Measurements from ENCODE around the gene HSD3B7. TPM values are rescaled to one million over a fixed set of nuclear protein-coding genes. Genes with fewer than 3 reads are reported as not detected.
"Not testable (repeated sequence)": the region's sequence is repeated elsewhere in the genome, so short reads cannot be mapped to it uniquely, and the experiment has no call there.

HSD3B7 gene
- total RNA-seq, 2 donors from 2014 or later = 19.0 to 20.9 TPM

DNA sequence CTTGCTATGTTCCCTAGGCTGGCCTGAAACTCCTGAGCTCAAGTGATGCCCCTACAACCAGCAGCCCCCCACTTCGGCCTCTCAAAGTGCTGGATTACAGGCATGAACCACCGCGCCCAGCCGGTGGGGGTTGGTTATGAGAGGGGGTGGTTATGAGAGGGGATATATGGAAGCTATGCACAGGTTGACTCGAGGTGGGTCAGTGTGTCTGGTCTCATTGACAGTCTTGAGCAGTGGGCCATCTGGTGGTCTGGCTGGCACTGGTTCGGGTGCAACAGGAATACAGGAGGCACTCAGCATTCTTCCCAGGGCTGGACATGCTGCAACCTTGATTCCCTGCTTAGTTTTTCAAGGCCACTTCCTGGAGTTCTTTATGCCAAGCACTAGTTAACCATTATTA lies 31.0 kb downstream of the HSD3B7 start:
- intact Hi-C loops (cut with DNase I) = no loop called here
- Histone ChIP-seq H3K4me1 (no peaks in the 10 kb centered on the region), H3K27me3 (peaks cover 6% of the 10 kb centered on the region), H3K27ac (no peak overlapping the region), H3K36me3 (no peaks in the 10 kb centered on the region), H3K9ac (ENCODE audit: low read depth in 2 of 2, low read length in 2 of 2) (no peak overlapping the region), H3K9me3 (no peaks in the 10 kb centered on the region), H3K4me3 (no peak overlapping the region)
- TF ChIP-seq, protein P1, sequence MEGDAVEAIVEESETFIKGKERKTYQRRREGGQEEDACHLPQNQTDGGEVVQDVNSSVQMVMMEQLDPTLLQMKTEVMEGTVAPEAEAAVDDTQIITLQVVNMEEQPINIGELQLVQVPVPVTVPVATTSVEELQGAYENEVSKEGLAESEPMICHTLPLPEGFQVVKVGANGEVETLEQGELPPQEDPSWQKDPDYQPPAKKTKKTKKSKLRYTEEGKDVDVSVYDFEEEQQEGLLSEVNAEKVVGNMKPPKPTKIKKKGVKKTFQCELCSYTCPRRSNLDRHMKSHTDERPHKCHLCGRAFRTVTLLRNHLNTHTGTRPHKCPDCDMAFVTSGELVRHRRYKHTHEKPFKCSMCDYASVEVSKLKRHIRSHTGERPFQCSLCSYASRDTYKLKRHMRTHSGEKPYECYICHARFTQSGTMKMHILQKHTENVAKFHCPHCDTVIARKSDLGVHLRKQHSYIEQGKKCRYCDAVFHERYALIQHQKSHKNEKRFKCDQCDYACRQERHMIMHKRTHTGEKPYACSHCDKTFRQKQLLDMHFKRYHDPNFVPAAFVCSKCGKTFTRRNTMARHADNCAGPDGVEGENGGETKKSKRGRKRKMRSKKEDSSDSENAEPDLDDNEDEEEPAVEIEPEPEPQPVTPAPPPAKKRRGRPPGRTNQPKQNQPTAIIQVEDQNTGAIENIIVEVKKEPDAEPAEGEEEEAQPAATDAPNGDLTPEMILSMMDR (IDR thresholded peaks at IDR 0.05) = no peak
- DNase-seq = no peak

DNA sequence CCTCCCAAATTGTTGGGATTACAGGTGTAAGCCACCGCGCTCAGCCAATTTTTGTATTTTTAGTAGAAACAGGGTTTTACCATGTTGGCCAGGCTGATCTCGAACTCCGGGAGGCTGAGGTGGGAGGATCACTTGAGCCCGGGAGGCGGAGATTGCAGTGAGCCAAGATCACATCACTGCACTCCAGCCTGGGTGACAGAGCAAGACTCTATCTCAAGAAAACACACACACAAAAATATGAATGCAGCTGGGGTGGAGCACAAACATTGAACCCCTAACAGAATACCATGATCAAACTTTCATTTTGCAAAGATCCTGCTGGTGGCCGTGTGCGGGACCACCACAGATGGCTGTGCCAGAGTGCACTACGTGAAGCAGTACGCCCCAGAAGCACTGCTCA lies 32.7 kb downstream of the HSD3B7 start:
- intact Hi-C loops (cut with DNase I) = not testable (repeated sequence)

DNA sequence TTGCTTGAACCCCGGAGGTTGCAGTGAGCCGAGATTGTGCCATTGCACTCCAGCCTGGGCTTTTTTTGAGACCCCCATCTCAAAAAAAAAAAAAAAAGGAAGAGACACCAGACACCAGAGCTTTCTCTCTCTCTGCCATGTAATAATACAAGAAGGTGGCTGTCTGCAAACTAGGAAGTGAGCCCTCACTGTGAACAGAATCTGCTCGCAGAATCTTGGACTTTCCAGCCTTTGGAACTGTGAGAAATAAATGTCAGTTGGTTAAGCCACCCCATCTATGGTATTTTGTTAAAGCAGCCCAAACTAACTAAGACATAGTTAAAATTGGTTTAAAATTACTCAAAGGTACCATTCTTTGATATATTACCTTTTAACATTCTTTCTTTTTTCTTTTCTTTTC lies 35.5 kb downstream of the HSD3B7 start:
- H3K9me3 ChIP-seq = no peaks in the 10 kb centered on the region
- TF ChIP-seq, protein P1 (IDR thresholded peaks at IDR 0.05) = no peak
- DNase-seq = no peak
- no peak overlapping the region for H3K4me3 ChIP-seq
- intact Hi-C loops (cut with DNase I) = no loop called here
- no peaks in the 10 kb centered on the region for H3K27me3 ChIP-seq
- no peak overlapping the region for H3K9ac ChIP-seq (ENCODE audit: low read depth in 2 of 2, low read length in 2 of 2)
- no peaks in the 10 kb centered on the region for H3K4me1 ChIP-seq
- no peak overlapping the region for H3K27ac ChIP-seq
- H3K36me3 ChIP-seq = no peaks in the 10 kb centered on the region

More for the DNA sequence above, 32.7 kb downstream of the HSD3B7 start:
- not testable (repeated sequence) for H3K36me3 ChIP-seq; DNase-seq; H3K4me1 ChIP-seq; H3K27ac ChIP-seq; H3K9ac ChIP-seq (ENCODE audit: low read depth in 2 of 2, low read length in 2 of 2); H3K9me3 ChIP-seq; H3K27me3 ChIP-seq; H3K4me3 ChIP-seq

DNA sequence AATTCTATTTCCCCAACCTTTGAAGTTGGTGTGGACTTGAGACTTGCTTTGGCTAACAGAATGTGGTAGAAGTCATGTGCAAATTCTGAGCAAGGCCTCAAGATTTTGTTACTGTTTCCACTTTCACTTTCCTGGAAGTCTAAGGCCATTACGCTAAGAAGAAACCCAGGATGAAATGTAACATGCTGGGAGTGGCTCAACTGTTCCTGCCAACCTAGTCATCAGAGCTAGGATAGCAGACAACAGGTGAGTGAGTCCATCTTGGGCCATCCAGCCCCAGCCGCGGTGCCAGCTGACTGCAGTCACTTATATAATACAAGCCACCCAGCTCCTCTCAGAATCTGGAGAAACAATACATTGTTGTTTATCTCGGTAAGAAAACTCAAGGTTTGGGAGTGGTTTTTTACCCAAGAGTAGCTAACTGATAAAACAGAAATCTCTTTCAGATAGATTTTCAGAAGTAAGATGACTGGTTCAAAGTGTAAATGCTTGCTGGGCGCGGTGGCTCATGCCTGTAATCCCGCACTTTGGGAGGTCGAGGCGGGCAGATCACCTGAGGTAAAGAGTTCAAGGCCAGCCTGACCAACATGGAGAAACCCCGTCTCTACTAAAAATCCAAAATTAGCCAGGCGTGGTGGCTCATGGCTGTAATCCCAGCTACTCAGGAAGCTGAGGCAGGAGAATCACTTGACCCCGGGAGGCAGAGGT lies 37.7 kb downstream of the HSD3B7 start:
- Histone ChIP-seq H3K9me3 (no peaks in the 10 kb centered on the region), H3K4me1 (no peaks in the 10 kb centered on the region), H3K9ac (ENCODE audit: low read depth in 2 of 2, low read length in 2 of 2) (no peak overlapping the region), H3K27me3 (no peaks in the 10 kb centered on the region), H3K4me3 (no peak overlapping the region), H3K27ac (no peak overlapping the region), H3K36me3 (no peaks in the 10 kb centered on the region)
- no peak for DNase-seq
- intact Hi-C loops (cut with DNase I) = no loop called here
- TF ChIP-seq, protein P1 (IDR thresholded peaks at IDR 0.05) = no peak

DNA sequence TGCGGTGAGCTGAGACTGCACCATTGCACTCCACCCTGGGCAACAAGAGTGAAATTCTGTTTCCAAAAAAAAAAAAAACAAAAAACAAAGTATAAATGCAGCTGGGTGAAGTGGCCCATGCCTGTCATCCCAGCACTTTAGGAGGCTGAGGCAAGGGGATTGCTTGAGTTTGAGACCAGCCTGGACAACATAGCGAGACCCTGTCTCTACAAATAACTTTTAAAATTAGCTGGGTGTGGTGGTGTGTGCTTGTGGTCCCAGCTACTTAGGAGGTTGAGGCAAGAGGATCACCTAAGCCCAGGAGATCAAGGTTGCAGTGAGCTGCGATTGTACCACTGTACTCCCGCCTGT lies 38.2 kb downstream of the HSD3B7 start:
- TF ChIP-seq, protein P1 (IDR thresholded peaks at IDR 0.05) = no peak
- DNase-seq = no peak
- Histone ChIP-seq H3K36me3 (no peaks in the 10 kb centered on the region), H3K9ac (ENCODE audit: low read depth in 2 of 2, low read length in 2 of 2) (no peak overlapping the region), H3K9me3 (no peaks in the 10 kb centered on the region), H3K27me3 (no peaks in the 10 kb centered on the region), H3K4me1 (no peaks in the 10 kb centered on the region), H3K4me3 (no peak overlapping the region), H3K27ac (no peak overlapping the region)
- intact Hi-C loops (cut with DNase I) = no loop called here

DNA sequence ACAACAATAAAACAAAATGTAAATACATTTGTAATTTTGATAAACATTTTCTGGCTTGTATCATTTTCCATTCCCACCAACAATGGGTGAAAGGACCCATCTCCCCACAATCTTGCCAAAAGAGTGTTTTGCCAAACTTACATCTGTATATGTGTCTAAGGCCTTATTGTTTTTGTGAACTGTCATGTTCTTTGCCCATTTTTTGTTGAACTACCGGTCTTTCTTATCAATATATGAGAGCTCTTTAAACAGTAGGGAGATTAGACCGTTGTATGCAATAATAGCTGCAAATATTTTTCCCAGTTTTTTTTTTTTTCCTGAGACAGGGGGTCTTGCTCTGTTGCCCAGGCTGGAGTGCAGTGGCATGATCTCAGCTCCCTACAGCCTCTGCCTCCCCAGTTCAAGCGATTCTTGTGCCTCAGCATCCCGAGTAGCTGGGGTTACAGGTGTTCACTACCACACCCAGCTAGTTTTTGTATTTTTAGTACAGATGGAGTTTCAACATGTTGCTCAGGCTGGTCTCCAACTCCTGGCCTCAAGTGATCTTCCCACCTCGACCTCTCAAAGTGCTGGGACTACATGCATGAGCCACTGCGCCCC lies 38.7 kb downstream of the HSD3B7 start:
- DNase-seq = no peak
- H3K4me3 ChIP-seq = no peak overlapping the region
- intact Hi-C loops (cut with DNase I) = no loop called here
- no peak overlapping the region for H3K9ac ChIP-seq (ENCODE audit: low read depth in 2 of 2, low read length in 2 of 2)
- no peaks in the 10 kb centered on the region for H3K27me3 ChIP-seq
- TF ChIP-seq, protein P1 (IDR thresholded peaks at IDR 0.05) = no peak
- H3K36me3 ChIP-seq = no peaks in the 10 kb centered on the region
- no peaks in the 10 kb centered on the region for H3K4me1 ChIP-seq
- no peaks in the 10 kb centered on the region for H3K9me3 ChIP-seq
- no peak overlapping the region for H3K27ac ChIP-seq
